GM12875 (cell line): ENCODE data around the gene KRTAP10-2.
"Not testable (repeated sequence)": the region's sequence is repeated elsewhere in the genome, so short reads cannot be mapped to it uniquely, and the experiment has no call there.

ENCODE experiments used
- H3K4me3 ChIP-seq: one replicate; pipeline ENCODE4 v1.5.1; 2011; ENCODE audit warnings: low read depth, low read length, control low read depth
- CTCF ChIP-seq: IDR thresholded peaks from 2 replicates; pipeline ENCODE4 v1.5.1; 2011; ENCODE audit warnings: low read depth, mild to moderate bottlenecking, control low read depth, inconsistent platforms, low read length, moderate library complexity, borderline replicate concordance; ENCODE audit not compliant: insufficient read depth

The KRTAP10-2 gene

GRCh38 chr21:44594406-44594916 lies 43.2 kb upstream of the KRTAP10-2 start:
- no peak for TF ChIP-seq CTCF

DNA sequence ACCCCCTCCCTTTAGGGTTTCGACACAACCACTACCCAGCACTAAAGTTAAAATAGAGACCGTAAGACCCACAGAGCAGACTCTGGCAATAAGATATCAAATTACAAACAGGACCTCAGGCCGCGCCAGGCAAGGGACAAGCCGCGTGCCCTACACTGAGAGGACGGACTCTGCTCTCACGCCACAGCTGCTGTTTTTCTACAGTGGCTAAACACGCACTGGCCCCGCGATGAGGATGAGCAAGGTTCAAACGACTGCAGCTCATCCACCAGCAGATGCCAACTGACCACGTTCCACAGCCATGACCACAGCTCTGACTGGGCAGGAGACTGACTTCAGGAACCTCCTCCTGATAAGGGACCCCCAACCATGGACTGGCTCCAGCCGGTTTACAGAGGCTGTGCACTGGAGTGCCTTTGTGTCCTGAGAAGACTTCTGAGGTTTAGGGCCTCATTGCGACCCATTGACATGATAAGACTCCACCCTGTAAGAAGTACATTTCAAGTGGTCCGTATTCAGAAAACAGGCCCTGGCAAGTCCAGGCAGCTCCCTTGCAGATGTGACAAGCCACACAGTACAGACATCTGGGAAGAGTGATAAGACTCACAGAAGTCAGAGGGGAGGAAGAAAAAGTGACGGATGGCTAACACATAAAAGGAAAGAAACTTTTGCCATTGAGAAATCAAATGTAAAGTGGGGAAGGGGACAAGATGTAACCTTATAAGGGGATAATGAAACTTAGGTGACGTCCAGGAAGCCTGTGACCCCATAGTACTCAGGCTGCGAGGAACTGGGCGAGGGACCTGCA lies 42.5 kb upstream of the KRTAP10-2 start:
- H3K4me3 ChIP-seq, result no peak overlapping the region
- no peak for TF ChIP-seq CTCF

More at GRCh38 chr21:44594406-44594916, 43.2 kb upstream of the KRTAP10-2 start:
- no peak overlapping the region for H3K4me3 ChIP-seq

DNA sequence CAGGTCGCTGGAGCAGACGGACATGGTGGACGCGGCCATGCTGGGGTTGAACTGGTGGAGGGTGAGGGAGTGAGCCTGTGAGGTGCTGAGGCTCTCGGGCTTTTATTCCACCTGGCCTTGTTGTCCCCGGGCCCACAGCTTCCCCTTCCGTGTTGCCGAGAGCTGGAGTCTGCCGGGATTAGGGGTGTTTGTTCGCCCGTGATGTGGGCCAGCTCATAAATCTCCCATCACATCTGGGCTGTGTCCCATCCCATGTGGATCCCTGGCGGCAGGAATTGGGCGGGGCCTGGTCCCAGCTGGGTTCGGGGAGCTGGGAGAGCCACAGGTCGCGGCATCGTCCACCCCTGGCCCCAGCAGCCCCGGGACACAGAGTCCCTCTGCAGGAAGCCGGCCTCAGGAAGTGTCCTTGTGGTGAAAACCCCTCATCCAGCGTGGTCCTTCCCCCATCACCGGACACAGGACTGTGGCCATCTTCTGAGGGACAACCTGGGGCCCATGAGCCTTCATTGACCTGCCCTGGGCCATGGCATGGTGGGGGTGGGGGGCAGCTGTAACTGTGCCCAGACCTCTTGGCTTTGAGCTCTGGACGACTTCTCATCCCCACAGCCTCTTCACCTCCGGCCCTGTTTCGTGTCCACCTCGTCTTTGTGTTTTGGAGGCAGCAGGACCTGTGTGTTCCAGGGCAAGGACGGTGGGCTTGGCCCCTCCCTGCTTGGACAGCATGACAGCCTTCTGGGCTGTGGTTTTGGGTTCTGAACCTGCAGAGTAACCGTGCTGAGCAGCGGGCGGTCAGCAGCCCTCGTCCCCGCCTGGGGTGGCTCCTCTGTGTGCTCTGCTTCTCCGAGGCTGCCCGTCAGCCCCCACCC lies 41.4 kb upstream of the KRTAP10-2 start, which contains the start of gene KRTAP10-6:
TSS of gene KRTAP10-6 (minus strand) at position 60 of the 866 bp plus-strand sequence. CDS start at position 39, 21 bp downstream.
- TF ChIP-seq CTCF, result no peak
- no peak within 1 kb of the TSS for H3K4me3 ChIP-seq

DNA sequence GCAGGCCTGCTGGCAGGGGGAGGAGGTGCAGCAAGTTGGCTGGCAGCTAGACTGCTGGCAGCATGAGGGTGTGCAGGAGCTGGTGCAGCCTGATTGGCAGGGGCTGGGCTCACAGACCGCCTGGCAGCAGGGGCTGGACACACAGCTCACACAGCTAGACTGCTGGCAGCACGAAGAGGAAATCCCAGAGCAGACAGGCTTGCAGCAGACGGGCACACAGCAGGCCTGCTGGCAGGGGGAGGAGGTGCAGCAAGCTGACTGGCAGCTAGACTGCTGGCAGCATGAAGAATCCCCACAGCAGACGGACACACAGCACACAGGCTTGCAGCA lies 40.5 kb upstream of the KRTAP10-2 start:
- H3K4me3 ChIP-seq, result not testable (repeated sequence)

GRCh38 chr21:44590897-44591800 lies 39.8 kb upstream of the KRTAP10-2 start:
- H3K4me3 ChIP-seq, result not testable (repeated sequence)

GRCh38 chr21:44590311-44590721 lies 39.0 kb upstream of the KRTAP10-2 start:
- no peak overlapping the region for H3K4me3 ChIP-seq
- no peak for TF ChIP-seq CTCF

DNA sequence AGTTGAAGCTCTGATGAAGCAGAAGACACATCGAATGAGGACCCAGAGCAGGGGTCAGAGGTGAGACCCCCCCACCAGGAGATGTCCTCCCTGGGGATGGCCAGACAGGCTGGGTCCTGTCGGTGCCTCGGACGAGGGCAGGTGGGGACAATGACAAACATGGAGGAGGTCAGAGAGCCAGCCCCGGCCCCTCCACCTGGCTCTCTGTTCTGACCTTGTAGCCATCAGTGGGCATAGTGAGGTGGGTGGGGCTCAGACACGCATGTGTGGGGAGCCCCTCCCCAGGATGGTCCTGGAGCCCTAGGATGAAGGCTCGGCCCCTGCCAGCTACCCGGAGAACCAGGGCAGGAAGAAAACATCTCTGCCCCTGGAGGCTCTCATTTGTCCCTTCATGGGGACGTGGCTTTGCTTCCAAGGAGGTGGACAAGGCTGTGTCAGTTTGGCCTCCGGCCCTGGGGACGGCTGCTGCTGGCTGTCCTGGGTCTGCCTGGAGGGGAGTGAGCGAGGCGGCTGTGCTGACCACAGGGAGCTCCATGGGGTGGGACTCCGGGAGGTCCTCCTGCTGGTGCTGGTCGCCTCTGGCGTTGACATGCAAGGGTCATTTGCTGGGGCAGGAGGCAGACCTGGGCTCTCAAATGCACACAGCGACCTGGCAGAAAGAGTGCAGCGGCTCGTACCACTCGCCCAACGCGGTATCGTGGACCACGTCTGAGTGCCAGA lies 38.4 kb upstream of the KRTAP10-2 start:
- TF ChIP-seq CTCF, result no peak
- no peak overlapping the region for H3K4me3 ChIP-seq
